Inflammatory macrophage treated with lipopolysaccharide for 4 hours (primary cell): ENCODE measurements around the gene PDP2.
"Not testable (repeated sequence)": the region's sequence is repeated elsewhere in the genome, so short reads cannot be mapped to it uniquely, and the experiment has no call there.

ENCODE experiments used
- DNase-seq: peaks from one replicate; pipeline ENCODE4 v3.0.0-alpha.2; 2020

Gene PDP2

DNA sequence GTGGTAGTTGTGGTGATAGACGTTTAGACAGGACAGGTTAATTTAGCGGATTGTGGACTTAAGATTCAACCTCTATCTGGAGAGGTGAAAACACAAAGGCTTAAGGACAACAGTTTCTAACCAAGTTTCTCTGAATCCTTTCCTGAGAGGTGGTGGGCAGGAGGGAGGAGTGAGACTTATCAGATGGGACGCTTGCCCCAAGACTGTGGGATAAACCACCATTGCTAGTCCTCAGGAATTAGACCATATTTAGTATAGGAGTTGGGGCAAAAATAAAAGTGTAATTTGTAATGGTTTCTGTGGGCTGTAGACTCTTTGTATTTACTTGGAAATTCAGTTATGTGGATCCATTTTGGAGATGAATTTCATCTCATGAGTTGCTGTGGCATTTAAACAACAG lies 6.6 kb downstream of the PDP2 start:
- DNase-seq: no peak

DNA sequence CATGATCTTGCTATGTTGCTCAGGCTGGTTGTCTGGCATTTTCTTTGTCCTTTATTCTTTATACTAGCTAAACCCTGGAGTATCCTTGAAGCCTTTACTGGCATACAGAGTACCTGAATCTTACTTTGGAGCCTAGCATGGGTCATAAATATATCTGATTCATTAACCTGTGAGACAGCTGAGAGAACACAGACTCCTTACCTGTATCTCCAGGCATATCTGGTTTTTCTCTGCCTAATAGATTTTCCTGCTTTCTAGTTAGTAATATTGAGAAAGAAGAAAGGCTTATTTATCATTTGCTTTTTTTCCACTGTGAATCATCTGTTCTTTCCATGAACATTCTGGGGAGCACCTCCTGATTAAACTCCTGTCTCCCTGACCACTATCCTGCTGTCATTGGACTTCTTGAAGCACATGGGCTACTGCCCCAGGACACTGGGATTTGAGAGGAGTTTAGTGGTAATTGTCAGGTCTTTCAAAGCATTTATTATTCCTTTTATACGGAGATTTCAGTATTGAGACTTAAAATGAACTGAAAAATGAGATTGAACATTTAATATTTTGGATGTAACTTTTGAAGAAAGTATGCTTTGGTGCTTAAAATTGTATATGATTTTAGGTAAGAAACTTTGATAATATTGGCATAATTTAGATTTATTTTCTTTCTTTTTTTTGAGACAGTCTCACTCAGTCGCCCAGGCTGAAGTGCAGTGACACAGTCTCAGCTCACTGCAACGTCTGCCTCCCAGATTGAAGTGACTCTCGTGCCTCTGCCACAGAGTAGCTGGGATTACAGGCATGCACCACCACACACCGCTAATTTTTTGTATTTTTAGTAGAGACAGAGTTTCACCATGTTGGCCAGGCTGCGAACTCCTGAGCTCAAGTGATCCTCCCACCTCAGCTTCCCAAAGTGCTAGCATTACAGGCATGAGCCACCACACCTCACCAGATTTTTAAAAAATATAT lies 8.6 kb downstream of the PDP2 start:
- no peak for DNase-seq

DNA sequence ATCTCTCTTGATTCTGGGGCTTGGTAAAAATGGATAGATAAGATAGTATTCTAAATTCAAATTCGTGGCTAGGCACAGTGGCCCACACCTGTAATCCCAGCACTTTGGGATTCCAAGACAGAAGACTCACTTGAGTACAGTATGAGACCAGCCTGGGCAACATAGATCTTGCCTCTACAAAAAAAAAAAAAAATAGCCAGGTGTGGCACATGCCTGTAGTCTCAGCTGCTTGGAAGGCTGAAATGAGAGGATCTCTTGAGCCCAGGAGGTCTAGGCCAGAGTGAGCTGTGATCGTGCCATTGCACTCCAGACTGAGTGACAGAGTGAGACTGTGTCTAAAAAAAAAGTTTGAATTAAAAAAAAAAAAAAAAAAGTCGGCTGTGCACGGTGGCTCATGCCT lies 9.3 kb downstream of the PDP2 start:
- no peak for DNase-seq

DNA sequence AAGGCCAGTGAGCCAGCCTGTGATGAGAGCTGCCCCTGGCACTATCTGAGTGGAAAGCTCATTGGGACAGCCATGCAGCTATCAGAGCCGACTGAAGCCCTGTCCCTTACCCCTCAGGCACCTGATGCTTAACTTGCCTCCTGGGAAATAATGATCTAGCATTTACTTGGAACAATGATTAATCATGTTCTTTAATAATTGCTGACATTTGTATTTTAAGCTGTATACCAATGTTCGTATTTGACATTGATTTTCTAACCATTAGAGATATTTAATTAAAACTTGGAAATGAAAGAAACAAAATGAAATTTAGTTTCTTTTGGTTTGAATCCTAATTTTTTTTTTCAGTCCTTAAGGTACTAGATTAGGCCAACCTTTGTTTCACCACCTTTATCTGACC lies 10.5 kb downstream of the PDP2 start:
- no peak for DNase-seq

DNA sequence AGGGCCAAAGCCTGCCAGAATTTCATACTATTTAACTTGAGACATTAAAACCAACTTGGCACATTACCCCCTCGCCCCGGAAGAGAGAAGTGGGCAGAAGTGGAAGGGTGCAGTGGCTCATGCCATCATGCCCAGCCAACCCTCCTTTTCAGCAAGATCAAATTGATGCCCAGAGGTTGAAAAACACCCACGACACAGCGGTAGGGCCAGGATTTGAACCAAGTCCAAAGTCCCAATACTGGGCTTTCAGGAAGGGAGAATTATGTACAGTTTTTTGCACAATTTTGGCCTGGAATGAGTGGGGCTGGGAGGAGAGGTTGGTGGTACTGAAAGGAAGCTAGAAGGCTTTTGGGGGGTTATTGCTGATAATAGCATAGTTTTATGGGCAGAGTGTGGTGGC lies 11.0 kb downstream of the PDP2 start:
- DNase-seq: no peak

DNA sequence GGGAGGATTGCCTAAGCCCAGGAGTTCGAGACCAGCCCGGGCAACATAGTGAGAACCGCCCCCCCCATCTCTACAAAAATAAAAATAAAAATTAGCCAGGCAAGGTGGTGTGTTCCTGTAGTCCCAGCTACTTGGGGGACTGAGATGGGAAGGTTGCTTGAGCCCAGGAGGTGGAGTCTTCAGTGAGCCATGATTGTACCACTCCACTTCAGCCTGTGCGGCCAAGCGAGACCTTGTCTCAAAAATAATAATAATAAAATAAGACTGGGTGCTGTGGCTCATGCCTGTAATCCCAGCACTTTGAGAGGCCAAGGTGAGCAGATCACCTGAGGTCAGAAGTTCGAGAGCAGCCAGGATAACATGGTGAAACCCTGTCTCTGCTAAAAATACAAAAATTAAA lies 11.5 kb downstream of the PDP2 start:
- no peak for DNase-seq

DNA sequence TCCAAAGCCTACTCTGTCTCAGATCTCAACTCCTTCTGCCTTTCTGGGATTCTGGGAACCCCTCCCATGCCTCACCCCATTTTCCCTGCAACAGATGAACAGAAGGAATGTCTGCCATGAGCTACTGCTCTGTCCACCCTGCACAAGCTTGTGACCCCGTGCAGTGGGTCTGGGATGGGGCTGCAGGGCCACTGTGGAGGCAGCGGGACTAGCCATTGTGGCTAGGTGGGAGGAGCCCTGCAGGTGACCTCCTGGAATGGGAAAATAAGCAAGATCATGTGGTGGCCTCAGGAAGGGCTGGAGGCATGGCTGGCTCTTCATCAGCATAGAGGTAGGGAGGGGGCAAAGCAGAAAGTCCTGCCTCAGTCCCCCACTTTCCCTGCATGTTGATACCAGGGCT lies 13.7 kb downstream of the PDP2 start:
- DNase-seq: no peak

DNA sequence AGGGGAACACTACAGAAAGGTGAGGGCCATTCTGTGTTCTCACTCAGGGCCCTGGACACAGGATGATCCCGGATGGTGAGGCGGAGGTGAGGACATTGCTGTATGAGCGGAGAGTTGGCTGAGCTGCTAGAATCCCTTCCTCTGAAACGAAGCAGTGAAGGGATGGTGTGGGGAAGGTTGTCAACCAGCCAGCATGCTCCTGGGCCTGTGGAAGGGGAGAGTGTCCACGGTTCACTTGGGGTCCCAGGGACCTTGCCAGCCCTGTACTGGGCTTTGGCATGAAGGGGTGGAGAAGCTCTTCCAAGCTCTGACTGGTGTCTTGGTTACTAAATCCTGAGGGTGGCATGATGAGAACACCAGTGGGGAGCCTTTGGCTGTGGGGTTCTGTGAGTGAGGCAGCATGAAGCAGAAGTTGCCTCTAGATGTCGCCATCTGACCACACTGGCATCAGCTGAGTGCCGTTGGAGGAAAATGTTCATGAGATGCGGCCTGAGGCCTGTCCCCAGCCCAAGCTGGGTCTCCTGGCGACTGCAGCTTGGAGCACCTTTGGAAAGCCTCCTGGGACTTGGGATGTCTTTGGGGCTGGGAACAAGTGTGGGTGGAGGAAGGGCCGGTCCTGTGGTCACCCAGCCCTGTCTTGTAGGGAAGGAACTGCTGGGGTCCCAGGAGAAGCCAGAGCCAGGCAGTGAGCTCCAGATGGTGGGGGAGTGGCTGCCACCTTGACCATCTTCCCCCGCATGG lies 14.8 kb downstream of the PDP2 start:
- peak; percentile 72 for DNase-seq

DNA sequence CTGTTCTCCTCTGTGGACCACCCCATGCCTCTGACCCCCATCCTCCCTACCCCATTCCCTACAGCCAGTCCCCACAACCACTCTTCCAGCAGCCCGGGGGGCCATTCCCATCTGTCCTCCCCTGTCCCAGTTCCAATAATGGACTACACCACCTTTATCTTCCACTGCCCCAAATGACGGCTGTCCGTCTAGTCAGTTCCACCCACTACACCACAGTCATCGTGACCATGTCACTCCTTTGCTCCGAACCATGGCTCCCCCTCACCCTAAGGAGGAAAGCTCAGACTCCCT lies 15.3 kb downstream of the PDP2 start:
- no peak for DNase-seq

DNA sequence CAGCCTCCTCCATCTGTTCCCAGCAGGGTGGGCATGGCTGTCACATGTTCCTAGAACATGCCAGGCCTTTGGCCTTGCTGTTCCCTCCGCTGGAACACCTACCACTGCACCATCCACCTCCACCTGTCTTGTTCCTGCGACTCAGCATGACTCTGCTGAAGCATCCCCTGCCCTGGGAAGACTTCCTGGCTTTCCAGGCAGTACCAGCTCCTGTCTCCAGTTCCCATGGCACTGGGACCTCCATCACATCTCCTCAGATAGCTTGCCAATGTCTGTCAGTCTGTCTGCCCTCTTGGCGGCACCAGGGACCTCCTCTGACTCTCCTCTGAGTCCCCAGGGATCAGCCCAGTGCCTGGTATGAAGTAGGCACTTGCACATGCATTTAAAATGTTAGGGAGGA lies 15.7 kb downstream of the PDP2 start:
- no peak for DNase-seq

DNA sequence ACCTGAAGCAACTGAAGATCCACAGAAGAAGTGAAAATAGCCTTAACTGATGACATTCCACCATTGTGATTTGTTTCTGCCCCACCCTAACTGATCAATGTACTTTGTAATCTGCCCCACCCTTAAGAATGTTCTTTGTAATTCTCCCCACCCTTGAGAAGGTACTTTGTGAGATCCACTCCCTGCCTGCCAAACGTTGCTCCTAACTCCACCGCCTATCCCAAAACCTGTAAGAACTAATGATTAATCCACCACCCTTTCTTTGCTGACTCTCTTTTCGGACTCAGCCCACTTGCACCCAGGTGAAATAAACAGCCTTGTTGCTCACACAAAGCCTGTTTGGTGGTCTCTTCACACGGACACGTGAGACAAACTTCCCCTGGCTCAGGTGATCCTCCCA lies 16.4 kb downstream of the PDP2 start:
- not testable (repeated sequence) for DNase-seq

DNA sequence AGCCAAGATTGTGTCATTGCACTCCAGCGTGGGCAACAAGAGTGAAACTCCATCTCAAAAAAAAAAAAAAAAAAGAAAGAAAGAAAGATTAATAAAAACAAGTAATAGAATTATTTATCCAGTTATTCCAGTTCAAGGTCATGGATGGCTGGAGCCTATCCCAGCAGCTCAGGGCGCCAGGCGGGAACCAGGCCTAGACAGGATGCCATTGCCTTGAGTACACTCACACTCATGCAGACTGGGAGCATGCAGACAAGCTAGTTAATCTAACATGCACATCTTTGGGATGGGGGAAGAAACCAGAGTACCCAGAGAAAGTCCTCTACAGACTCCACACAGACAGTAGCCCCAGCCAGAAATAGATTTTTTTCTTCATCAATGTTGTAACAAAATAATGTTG lies 17.9 kb downstream of the PDP2 start:
- DNase-seq: no peak

DNA sequence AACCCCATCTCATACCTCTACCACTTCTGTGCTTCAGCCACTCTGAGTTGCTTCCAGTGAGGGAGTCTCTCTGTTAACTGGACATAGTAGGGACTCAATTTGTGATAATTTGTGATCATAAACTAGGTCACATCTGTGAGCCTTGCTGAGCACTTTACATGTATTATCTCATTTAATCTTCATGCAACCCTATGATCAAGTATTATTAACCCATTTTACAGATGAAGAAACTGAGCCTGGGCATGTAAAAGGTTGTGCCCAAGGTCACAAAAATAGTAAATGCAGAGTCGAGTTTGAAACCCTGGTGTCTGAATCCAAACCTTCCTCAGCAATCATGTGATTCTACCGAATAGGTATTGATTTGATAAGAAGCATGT lies 18.6 kb downstream of the PDP2 start:
- DNase-seq: no peak

DNA sequence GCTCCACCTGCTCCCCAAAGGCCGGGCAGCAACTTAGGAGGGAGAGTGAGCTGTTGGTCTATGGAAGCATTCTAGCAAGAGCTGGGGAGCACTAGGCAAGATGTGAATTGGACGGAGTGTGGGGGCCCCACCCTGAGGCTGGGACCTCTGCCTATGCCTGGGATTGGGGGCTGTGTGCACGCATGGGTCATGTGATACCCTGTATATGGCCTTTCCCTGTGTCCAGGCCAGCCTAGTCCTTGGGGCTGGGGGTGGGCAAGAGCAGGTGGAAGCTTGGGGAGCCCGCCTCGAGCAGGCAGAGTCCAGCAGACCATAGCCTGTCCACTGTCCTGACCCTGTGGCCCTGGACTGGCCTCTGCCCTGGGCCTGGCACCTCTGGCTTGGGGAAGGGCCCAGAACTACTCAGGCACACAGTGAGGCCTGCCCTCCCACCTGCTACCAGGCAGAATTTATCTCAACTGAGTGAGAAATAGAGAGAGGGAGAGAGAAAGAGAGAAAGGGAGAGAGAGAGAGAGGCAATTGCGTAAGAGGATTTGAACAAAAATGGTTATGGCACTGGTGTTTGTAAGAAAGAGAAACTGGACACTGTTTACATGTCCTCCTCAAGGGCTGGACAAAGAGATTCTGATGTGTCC lies 19.1 kb downstream of the PDP2 start:
- peak; percentile 8 for DNase-seq

DNA sequence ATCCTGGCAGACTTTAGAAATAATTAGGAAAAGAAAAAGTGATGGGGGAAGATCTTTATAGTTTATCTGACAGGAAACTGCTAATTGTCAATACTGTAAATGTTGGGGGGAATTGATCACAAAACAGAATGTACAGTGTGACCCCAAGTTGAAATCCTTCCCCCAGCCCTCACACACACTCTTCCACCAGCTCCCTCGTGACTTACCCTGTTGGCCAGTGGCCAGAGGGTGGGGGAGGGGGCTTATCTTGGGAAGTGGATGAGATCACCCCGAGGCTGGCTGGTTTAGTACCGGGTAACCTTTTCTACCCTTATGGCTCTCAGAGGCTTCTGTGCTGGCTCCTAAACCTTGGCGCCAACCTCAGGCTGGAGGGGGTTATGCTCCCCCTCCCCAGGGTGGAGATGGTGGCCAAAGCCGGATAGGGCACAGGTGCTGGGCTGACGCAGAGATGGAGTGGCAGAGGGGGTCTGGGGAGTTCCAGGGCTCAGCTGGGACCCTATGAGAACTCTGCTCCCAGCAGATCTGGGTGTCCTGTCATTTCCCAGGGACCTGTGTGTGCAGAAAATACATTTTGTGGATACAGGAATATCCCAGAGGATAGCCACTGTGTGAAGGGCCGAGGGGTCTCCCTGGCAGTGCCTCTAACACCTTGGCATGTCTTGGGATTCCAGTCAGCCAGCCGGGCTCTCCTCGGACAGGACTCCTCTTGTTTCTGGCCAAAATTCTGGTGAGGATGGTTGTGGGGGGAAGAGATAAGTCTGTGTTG lies 19.8 kb downstream of the PDP2 start:
- DNase-seq: peak; percentile 39

DNA sequence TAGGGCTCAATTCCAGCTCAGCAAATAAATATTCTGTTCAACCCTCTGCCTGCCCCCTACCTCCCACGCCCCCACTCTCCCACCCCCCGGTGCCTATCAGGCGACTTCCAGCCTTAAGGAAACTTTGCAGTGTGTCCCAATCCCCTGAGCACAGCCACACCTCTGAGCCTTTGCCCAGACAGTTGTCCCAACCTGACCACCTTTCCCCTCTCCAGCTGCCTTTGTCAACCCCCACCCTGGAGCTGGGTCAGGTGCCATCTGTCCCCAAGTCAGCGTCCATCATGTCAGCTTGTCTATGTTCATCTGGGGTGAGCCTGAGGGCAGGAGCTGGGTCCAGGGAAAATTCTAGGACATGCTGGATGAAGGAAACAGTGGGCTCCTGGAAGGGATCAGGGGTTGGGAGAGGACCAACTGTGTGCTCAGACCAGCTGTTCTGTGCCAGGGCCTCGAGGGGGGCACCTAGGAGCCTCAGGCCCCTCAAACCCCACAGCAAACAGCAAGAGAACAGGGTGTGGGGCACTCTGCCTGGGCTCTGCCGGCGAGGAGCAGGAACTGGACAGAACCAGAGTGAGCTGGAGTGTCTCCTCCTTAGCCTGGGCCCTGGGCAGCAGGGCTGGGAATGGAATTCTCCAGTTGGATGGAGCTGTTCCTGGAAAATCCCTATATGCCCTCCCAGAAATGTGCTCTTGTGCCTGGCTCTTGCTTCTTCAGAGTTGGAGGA lies 20.6 kb downstream of the PDP2 start:
- no peak for DNase-seq

DNA sequence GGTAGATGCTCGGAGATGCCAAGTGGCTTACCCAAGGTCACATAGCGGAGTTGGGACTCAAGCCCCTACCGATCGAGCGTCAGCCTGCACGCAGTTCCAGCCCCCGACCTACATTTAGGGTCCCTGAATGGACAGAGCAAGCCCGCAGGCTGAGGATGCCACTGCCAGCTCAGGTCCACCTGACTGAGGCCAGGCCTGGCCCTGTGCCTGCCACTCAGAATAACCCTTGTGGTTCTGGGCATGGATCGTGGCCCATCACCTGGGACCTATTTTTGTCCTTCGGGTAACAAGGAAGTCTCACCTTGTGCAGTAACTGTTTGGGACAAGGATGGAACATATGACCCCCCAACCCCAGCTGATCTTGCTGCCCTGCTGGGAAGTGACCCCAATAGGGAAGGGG lies 21.3 kb downstream of the PDP2 start:
- no peak for DNase-seq

DNA sequence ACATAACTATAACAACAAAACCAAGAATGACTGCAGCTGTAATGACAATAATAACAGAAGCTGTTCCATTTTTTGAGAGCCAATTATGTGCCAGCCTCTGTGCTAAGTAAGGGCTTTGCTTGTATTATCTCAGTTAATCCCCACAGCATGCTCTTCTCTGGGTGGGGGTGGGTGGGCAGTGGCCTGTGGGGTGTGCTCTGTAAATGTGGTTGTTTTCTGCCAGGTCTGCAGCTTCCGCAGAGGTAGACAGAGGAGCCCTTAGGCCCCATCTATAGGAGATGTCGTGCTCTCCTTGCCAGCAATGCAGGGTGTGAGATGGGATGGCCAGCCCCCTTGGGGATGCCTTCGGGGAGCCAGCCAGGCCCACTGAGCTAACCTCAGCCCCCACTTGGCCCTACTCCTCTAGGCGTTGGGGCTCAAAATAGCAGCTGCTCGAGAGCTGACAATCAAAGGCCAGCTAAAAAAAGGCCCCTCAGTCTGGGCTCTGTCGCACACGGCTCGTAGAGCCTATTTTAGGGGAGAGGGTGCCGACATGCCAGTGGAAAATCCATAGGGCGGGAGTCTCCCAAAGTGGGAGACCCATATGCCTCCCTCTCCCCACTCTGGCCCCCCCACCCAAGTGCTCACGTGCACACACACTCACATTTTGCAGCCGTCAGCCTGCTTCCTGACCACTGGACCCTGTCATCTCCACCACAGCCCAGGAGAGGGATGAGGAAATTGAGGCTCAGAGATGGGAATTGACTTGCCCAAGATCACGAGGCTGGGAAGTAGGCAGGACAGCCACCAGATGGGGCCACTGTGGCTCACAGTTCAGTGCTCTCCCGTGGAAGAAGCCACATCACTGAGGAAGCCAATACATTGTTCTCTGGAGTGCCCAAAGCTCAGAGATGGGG lies 22.6 kb downstream of the PDP2 start:
- no peak for DNase-seq

DNA sequence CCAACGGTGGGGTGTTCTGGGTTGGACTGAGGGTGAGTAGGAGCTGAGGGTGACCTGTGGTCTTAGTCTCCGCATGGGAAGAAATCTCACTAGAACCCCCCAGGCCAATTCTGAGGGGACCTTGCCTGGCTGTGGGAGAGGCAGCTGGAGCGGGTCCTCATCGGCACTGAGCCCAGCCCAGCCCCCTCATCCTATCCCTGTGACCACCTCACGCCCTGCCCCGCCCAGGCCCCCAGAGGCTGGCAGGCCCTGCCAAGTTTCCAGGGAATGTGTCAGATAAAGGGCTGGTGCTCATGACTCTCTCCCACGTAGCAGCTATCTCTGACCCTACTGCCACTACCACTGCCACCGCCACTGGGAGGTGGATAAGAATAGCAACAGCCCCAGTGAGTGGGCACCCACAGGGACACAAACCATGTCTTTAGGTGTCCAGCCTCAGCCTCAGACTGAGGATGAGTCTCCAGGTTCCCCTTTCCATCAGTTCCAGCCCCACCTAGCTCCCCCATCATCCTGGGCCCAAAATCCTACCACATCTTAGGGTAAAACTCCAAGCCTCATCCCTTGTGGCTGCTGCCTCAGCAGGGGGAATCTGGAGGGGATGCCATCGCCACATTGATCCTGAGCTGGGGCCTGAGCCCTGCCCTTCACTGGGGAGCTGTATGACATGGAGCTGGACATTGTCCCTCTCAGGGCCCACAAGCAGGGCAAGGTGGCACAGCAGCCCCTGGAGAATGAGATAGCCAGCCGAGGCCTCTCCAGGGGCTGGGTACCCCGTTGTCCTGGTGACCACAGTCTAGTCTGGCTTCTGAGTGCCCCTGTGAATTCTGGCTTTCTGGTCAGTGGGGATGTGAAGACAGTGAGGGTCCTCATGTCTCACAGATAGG lies 23.5 kb downstream of the PDP2 start:
- no peak for DNase-seq

DNA sequence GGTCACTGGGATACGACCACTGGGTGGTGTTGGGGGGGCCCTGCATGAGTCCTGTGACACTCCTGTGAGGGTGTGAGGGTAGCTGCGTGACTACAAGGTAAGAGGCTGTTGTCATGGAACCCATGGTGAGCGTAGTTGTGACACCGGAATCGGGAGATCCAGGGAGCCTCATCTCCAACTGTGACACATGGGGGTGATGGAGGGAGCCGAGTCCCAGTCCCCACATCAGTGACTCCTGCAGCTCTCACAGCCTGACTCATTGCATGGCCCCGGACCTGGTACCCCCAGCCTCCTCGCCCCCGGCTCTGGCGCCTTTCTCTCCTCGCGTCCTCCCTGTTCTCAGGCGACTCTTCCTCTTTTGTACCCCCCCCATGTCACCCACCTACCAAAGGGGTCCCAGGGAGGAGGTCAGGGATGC lies 24.1 kb downstream of the PDP2 start:
- DNase-seq: no peak
